Astrocyte of the cerebellum (primary cell): ENCODE data around the gene PLCB2.

Experiments
- DNase-seq: peaks from one replicate; pipeline ENCODE4 v3.0.0-alpha.2; 2011; ENCODE audit warnings: low read depth
- H3K4me3 ChIP-seq: 2 replicates; pipeline ENCODE4 v1.5.1; 2011; ENCODE audit warnings: mild to moderate bottlenecking, low read depth, low read length, moderate library complexity
- CTCF ChIP-seq: IDR thresholded peaks from 2 replicates; pipeline ENCODE4 v1.5.1; 2012; ENCODE audit warnings: low read length, low read depth, moderate library complexity, mild to moderate bottlenecking; ENCODE audit errors: missing control alignments
- in situ Hi-C: cut with HindIII; loops from 2 replicates; pipeline ENCODE4 v1.10.0; 2017; ENCODE audit warnings: low sequenced_read_pairs

PLCB2 gene

GRCh38 chr15:40336744-40337122, 29.0 kb upstream of the PLCB2 start:
- in situ Hi-C loops, result no loop called here
- H3K4me3 ChIP-seq, result no peak overlapping the region
- DNase-seq, result no peak
- no peak for TF ChIP-seq CTCF

- TF ChIP-seq CTCF, result no peak
- in situ Hi-C loops, result no loop called here
- no peak overlapping the region for H3K4me3 ChIP-seq
- DNase-seq, result no peak
These were observed 28.4 kb upstream of the PLCB2 start for GRCh38 chr15:40335938-40336743.

- no peak for TF ChIP-seq CTCF
- DNase-seq, result no peak
- H3K4me3 ChIP-seq, result no peak overlapping the region
- in situ Hi-C loops, result no loop called here
These were observed 27.4 kb upstream of the PLCB2 start for GRCh38 chr15:40334941-40335795.

DNA sequence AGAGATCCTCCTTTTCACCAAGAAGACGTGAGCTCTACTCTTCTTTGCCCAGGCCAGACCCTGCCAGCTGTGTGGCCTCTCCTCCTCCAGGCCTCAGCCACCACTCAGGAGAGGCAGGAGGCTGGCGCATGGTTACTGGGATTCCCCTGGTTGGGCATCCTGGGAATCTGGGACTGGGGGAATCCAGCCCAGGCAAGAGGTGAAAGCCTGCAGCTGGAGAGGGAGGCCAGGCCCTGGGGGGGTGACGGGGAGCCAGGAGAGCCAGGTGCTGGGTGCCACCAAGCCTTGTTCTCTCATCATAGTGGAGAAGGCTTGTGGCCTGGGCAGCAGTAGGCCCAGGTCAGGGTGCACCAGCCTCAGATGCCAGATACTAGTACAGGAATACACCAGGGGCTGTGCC, 26.8 kb upstream of the PLCB2 start:
- in situ Hi-C loops, result no loop called here
- no peak for TF ChIP-seq CTCF
- DNase-seq, result no peak
- H3K4me3 ChIP-seq, result no peak overlapping the region

GRCh38 chr15:40333922-40334492, 26.3 kb upstream of the PLCB2 start:
- no peak for DNase-seq
- no peak for TF ChIP-seq CTCF
- H3K4me3 ChIP-seq, result no peak overlapping the region
- in situ Hi-C loops, result no loop called here

DNA sequence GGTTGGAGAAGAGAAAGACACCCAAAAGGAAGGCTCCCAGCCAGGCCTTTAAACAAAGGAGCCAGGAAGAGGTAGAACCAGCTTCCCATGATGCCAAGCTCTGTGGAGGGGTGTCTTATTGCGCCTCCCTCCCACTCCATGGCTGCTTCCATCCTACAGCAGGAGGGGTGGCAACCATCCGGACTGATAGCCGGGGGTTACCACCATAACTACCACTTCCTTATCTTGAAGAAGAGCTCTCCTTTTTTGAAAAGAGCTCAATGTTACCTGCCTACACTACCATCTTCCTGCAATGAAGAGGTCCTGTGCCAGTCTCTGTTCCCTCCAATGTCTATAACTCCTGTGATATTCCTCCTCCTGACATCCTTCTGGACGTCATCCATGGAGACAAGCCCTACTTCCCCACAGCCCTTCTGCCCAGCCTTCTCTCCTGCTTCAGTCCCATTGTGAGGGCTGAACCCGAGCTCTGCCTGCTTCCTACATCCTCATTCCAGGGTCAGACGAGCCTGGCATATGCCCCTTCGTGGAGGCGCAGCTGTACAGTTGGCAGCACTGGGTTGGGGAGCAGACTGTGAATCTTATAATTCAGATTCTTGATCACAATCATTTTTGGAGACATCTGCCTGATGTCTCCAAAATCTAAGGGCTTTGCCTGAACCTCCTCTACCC, 24.5 kb upstream of the PLCB2 start:
- DNase-seq, result no peak
- in situ Hi-C loops, result no loop called here
- no peak overlapping the region for H3K4me3 ChIP-seq
- no peak for TF ChIP-seq CTCF
